Gastrocnemius medialis (tissue), 4 donors: ENCODE data around the gene BAIAP2L1.

ENCODE experiments used
- POLR2A ChIP-seq, 2 donors: fragments of 450-650 bp; IDR thresholded peaks; one replicate each; pipeline ENCODE4 v1.6.1; 2017; ENCODE audit warnings: antibody characterized with exemption in 2 of 2, mild to moderate bottlenecking in 2 of 2, moderate library complexity in 2 of 2
- TF ChIP-seq, protein P1 (sequence below), 5 experiments: fragments of 450-650 bp in 3 of 5; fragments of 200-600 bp in 2 of 5; sonication (generic) in 2 of 5; IDR thresholded peaks in 4 of 5; conservative IDR thresholded peaks in 1 of 5; 1 replicate in 4 of 5; 2 replicates in 1 of 5; pipeline ENCODE4 v1.5.1; 2016 to 2019; ENCODE audit warnings: antibody characterized with exemption in 5 of 5, mild to moderate bottlenecking in 3 of 5, moderate library complexity in 3 of 5

DNA sequence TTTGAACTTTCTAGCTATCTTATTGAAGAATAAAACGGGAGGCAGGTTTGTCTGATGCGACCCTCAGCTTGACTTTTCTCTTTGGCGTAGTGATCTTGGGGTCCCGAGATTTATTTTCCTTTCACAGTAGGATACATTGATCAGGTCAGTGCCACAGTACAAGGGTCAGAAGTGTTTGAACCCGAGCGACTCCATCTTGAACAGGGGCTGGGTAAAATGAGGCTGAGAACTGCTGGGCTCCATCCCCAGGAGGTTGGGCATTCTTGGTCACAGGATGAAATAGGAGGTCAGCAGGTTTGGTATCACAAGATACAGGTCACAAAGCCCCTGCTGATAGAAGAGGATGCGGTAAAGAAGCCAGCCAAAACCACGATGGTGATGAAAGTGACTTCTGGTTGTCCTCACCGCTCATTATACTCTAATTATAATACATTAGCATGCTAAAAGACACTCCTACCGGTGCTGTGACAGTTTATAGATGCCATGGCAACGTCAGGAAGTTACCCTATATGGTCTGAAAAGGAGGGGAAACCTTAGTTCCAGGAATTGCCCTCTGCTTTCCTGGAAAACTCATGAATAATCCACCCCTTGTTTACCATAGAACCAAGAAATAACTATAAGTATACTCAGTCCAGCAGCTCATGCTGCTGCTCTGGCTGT lies 145.8 kb downstream of the BAIAP2L1 start:
- TF ChIP-seq, protein P1, sequence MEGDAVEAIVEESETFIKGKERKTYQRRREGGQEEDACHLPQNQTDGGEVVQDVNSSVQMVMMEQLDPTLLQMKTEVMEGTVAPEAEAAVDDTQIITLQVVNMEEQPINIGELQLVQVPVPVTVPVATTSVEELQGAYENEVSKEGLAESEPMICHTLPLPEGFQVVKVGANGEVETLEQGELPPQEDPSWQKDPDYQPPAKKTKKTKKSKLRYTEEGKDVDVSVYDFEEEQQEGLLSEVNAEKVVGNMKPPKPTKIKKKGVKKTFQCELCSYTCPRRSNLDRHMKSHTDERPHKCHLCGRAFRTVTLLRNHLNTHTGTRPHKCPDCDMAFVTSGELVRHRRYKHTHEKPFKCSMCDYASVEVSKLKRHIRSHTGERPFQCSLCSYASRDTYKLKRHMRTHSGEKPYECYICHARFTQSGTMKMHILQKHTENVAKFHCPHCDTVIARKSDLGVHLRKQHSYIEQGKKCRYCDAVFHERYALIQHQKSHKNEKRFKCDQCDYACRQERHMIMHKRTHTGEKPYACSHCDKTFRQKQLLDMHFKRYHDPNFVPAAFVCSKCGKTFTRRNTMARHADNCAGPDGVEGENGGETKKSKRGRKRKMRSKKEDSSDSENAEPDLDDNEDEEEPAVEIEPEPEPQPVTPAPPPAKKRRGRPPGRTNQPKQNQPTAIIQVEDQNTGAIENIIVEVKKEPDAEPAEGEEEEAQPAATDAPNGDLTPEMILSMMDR (IDR thresholded peaks at IDR 0.05 in 4 of 5, conservative IDR thresholded peaks at IDR 0.05 in 1 of 5): no peak
- no peak for TF ChIP-seq POLR2A (IDR thresholded peaks at IDR 0.05)
